Posterior vena cava (tissue), 2 donors: Measurements from ENCODE around the gene ARAP1. TPM values are rescaled to one million over a fixed set of nuclear protein-coding genes. Genes with fewer than 3 reads are reported as not detected.

Experiments used
- DNase-seq: peaks from one replicate; pipeline ENCODE4 v3.0.0-alpha.2; 2020; ENCODE audit warnings: low spot score
- intact Hi-C, 2 donors: fragments of 100-400 bp; cut with DNase I; formaldehyde crosslinking; loops; one replicate each; pipeline versions ENCODE4 v1.14.1 to v1.14.2; 2022 to 2023
- total RNA-seq, 2 donors: library from RNA; stranded (reverse); fragmentation: NEBNext Ultra II Directional; extraction: Animal tissue kit (Norgen Biotek cat#: 25700); gene quantifications; one replicate each; pipeline ENCODE4 v1.2.1, GENCODE V29; 2021
- donor health status: DM: yes; HTN: yes; CAD: no.
- donor health status: DM: yes; HTN: yes; CAD: no.

Gene ARAP1
- total RNA-seq, 2 donors from 2014 or later, result 49.9 to 81.9 TPM

GRCh38 chr11:72655896-72656464 lies 96.2 kb downstream of the ARAP1 start:
- intact Hi-C loops, result loop anchor here in 1 of 2 donors (10.0 kb wide), 1 partner anchor 171 kb away; no protein-coding TSS in a partner anchor
- no peak for DNase-seq

GRCh38 chr11:72655014-72655413 lies 97.2 kb downstream of the ARAP1 start:
- intact Hi-C loops, result loop anchor here in 1 of 2 donors (10.0 kb wide), 1 partner anchor 170 kb away; no protein-coding TSS in a partner anchor
- no peak for DNase-seq

DNA sequence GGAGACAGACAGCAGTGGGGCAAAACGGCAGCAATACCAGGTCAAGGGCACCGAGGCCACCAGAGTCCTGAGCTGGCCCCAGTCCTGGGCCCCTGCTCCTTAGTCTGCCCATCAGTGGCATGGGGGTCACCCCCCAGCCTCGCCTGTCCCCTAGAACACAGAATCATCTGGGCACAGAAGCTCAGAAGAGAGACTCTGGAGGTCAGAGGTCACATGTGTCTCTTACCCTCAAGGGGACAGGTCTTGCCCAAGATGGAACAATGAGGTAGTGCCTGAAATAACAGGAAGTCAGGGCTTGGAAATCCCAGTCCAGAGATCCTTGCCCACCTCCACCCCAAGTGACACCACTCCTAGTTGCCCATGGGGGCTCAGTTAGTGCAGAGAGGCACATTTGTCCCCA lies 98.6 kb downstream of the ARAP1 start:
- DNase-seq, result no peak

GRCh38 chr11:72652873-72653630 lies 99.2 kb downstream of the ARAP1 start:
- DNase-seq, result no peak
- intact Hi-C loops, result loop anchor here in 1 of 2 donors (10.0 kb wide), 1 partner anchor 168 kb away; no protein-coding TSS in a partner anchor

More for the DNA sequence above, 98.6 kb downstream of the ARAP1 start:
- intact Hi-C loops, result loop anchor here in 1 of 2 donors (10.0 kb wide), 1 partner anchor 169 kb away; no protein-coding TSS in a partner anchor

GRCh38 chr11:72652133-72652532 lies 100.1 kb downstream of the ARAP1 start:
- intact Hi-C loops, result loop anchor here in 1 of 2 donors (10.0 kb wide), 1 partner anchor 167 kb away; no protein-coding TSS in a partner anchor
- no peak for DNase-seq

- intact Hi-C loops, result loop anchor here in 1 of 2 donors (1.0 to 10.0 kb wide), 2 partner anchors 25 to 175 kb away; partner anchors contain the start of gene PDE2A
These were observed 102.8 kb downstream of the ARAP1 start for GRCh38 chr11:72649215-72649976.

GRCh38 chr11:72648384-72649136 lies 103.6 kb downstream of the ARAP1 start:
- intact Hi-C loops, result loop anchor here in 1 of 2 donors (1.0 to 10.0 kb wide), 2 partner anchors 26 to 174 kb away; partner anchors contain the start of gene PDE2A
- DNase-seq, result no peak

More at GRCh38 chr11:72649215-72649976, 102.8 kb downstream of the ARAP1 start:
- no peak for DNase-seq

DNA sequence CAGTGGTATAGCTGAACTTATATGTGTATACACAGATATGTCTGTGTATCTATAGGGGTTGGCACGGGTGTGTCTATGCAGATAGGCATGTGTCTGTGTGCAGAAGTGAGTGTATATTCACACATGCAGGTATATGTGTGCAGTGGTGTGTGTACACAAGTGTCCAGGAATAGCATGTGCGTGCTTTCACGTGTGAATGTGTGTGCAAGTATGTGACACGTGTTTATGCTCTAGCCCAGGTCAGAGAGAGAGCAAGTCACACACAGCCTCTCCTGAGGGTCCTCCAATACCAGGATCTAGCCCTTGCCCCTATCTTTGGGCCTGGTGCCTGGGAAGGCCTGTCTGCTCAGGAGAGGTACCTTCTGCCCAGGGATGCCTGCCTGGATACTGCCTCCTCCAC lies 104.3 kb downstream of the ARAP1 start:
- intact Hi-C loops, result loop anchor here in 1 of 2 donors (10.0 kb wide), 1 partner anchor 173 kb away; no protein-coding TSS in a partner anchor
- no peak for DNase-seq

DNA sequence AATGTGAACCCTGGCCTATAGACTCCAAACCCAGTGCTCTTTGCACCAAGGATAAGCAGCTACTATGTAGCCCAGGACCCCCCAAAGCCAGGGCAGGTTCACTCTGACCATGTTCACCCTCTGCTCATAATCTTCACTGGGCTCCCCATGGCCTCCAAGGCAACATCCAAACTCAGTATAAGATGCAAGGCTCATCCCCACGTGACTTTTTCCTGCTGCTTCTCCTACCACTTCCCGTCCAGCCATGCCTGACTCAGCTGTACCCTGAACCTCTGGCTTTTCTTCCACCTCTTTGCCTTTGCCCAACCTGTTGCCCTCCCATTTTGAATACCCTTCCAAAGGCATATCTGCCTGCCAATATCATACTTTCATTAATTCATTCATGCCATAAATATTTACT lies 105.7 kb downstream of the ARAP1 start:
- intact Hi-C loops, result loop anchor here in 1 of 2 donors (10.0 kb wide), 1 partner anchor 172 kb away; no protein-coding TSS in a partner anchor
- DNase-seq, result no peak

DNA sequence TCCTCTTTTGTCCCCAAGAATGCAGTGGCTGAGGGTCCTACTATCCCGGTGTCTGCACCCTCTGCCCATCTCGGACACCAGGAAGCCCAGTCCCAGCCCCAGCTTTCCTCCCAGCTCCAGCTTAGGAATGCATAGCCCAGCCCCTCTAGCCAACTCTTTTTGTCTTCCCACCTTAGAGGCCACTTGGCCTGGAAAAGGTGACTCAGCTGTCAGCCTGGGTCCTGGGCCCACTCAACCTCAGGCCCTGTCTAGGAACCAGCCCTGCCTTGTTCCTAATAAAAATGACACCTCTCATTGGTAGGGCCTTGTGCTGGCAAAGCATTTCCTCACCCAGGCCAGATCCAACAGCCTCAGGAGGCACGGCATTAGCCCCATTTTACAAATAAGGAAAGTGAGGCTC lies 106.2 kb downstream of the ARAP1 start:
- intact Hi-C loops, result loop anchor here in 1 of 2 donors (10.0 kb wide), 1 partner anchor 171 kb away; no protein-coding TSS in a partner anchor
- DNase-seq, result no peak

DNA sequence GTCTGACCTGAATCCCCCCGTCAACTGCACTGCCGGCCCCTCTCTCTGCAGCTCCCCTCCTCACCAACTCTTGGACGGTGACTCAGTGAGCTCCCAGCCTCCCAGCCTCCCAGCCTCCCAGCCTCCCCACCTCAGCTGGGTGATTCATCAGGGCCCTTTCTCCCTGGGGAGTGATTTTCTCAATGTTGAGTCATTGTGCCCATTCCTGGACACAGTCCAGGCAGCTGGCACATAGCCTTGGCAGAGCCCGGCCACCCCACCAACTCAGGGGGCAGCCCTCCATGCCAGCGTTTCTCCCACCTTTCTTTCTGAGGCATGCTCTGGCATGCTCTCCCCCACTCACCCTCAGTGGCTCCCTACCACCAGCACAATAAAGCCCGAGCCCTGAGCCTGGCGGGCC lies 108.7 kb downstream of the ARAP1 start:
- no peak for DNase-seq
- intact Hi-C loops, result loop anchor here (2.0 to 10.0 kb wide), 3 partner anchors 36 to 169 kb away; no protein-coding TSS in a partner anchor

DNA sequence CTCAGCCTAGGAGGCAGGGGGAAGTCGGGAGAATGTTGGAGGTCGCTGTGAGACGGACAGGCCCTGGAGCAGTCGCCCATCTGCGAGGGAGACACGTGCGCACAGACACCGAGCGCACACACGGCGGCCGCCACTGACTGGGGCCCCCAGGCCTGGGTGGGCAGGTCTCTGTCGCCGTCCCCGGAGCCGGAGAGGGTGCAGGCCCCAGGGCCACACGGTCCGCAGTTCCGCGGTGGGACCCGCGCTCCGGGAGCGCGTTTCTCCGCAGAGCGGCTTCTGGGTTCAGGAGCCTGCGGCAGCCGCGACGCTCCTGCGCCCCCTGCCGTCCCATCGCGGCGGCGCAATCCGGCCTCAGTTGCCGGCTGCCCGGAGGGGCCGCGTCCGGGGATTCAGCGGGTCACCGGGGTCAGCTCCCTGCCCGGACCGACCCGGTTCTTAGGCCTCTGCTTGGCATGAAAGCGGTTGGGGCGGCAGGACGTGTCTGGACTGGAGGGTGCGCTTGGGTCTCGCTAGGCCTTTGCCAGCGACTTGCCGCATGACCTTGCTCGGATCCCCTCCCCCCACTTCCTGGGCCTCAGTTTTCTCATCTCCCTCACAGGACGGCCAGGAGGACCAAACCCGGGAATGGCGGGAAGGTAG lies 109.2 kb downstream of the ARAP1 start:
- peak; percentile 89 for DNase-seq

GRCh38 chr11:72642043-72642883 lies 109.9 kb downstream of the ARAP1 start:
- DNase-seq, result no peak
- intact Hi-C loops, result loop anchor here (2.0 to 10.0 kb wide), 3 partner anchors 35 to 167 kb away; no protein-coding TSS in a partner anchor

More for the DNA sequence above, 109.2 kb downstream of the ARAP1 start:
- intact Hi-C loops, result loop anchor here (2.0 to 10.0 kb wide), 3 partner anchors 36 to 168 kb away; no protein-coding TSS in a partner anchor

- intact Hi-C loops, result loop anchor here (2.0 to 10.0 kb wide), 3 partner anchors 34 to 167 kb away; no protein-coding TSS in a partner anchor
- no peak for DNase-seq
These were observed 110.6 kb downstream of the ARAP1 start for GRCh38 chr11:72641522-72642042.

DNA sequence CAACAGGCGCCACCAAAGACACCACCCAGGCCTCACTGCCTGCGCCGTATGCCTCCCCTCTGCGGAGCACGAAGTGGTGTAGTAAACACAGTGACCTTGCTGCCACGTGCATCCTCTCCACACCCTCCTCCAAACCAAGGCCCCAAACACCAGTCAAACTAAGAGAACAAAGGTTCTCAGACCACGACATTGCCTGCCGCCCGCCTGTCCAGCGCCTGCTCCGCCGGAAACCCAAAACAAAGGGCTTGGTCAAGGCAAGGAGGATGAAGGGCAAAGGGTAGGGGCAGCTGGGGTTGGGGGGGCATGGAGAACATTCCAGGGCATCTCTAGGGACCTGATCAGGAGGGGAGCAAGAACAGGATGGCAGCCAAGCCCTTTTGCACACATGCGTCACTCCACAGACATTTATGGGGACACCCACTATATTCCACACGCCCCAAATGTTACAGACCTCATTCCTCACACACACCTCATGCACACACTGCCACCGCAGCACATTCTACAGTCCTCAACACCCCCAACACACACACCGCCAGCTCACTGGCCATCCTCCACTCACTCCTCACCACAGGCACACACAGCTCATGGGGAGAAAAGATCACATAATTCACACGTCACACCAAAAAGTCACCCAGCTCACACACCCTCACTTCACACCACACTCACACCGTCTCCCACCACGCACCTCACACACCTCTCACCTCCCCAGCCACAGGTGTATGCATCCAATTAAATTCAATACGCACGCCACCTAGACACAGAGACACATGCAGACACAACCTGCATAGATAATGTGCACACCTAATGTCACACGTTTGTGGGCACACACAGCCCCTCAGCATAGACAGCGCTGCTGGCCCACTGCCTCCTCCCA lies 112.5 kb downstream of the ARAP1 start:
- intact Hi-C loops, result loop anchor here (5.0 to 10.0 kb wide), 2 partner anchors 32 to 165 kb away; no protein-coding TSS in a partner anchor
- DNase-seq, result no peak

DNA sequence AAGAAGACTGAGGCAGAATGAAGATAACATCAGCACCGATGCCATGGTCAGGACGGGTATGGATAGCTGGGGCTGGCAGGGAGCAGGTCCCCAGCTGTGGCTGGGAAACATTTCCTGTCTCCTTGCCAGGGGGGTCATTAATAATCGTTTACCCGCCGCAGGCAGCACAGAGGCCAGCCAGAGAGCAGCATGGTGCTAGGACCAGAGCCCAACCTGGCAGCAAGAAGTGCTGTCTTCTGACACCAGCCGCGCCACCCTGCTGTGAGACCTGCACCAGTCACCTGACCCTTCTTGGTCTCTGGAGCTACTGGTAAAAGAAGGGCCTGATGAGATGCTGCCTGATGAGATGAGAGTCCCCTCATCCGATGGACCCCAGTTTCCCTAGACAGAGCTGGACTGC lies 114.3 kb downstream of the ARAP1 start:
- DNase-seq, result no peak
- intact Hi-C loops, result no loop called here
